Stimulated activated CD8-positive, alpha-beta memory T cell treated with anti-CD3 and anti-CD28 coated beads, Interleukin-15, amount 100 ng/mL, for 1 hour (primary cell): ENCODE data around the gene TNFRSF25.
A peak's percentile ranks its signal among the peaks of the same experiment; 100 is the strongest.
"Not testable (repeated sequence)": the region's sequence is repeated elsewhere in the genome, so short reads cannot be mapped to it uniquely, and the experiment has no call there.

ENCODE experiments used
- DNase-seq: peaks from one replicate; pipeline ENCODE4 v3.0.0-alpha.2; 2020; ENCODE audit warnings: low read depth

The TNFRSF25 gene

GRCh38 chr1:6453895-6454855 is 11.8 kb downstream of the TNFRSF25 start:
- not testable (repeated sequence) for DNase-seq

DNA sequence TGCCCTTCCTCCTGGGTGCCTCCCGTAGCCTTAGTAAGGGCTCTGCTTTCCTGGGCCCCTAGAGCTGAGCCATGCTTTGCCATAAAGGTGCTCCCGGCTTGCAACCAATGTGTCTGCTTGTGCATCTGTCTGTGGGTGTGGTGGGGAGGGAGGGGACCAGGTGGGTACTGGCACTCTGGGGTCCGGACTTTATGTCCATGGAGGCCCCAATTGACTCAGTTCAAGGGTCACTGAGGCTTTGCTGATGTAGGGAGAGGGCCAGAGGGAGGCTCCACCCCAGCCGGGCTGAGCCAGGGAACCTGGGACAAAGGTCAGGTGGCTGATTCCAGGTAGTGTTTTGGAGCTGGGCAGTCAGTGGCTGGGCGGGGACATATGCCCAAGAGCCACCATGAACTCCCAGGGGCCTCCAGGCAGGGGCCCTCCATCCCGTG is 15.0 kb downstream of the TNFRSF25 start:
- DNase-seq = no peak

GRCh38 chr1:6450486-6450885 is 15.5 kb downstream of the TNFRSF25 start:
- DNase-seq = not testable (repeated sequence)

DNA sequence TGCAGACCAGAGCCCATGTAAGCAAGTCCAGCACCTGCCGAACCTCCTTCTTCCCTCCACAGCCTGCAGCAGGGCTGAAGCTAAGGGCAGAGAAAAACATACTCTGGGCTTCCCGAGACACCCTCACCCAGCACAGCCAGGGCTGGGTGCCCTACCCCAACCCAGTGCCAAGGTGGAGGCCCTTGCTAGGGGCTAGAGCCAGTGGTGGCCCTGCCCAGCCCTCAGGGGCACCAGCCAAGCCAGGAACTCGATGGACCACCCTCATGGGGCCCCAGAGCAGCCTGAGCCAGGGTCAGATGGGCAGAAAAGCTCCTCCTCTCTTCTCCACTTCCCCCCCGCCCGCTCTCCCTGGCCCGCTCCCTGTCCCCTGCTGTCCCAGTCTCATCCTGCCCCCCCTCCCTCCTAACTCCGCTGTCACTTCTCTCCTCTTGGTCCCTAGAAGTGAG is 15.9 kb downstream of the TNFRSF25 start:
- no peak for DNase-seq

- DNase-seq = no peak
These were observed 17.0 kb downstream of the TNFRSF25 start for GRCh38 chr1:6448749-6449631.

DNA sequence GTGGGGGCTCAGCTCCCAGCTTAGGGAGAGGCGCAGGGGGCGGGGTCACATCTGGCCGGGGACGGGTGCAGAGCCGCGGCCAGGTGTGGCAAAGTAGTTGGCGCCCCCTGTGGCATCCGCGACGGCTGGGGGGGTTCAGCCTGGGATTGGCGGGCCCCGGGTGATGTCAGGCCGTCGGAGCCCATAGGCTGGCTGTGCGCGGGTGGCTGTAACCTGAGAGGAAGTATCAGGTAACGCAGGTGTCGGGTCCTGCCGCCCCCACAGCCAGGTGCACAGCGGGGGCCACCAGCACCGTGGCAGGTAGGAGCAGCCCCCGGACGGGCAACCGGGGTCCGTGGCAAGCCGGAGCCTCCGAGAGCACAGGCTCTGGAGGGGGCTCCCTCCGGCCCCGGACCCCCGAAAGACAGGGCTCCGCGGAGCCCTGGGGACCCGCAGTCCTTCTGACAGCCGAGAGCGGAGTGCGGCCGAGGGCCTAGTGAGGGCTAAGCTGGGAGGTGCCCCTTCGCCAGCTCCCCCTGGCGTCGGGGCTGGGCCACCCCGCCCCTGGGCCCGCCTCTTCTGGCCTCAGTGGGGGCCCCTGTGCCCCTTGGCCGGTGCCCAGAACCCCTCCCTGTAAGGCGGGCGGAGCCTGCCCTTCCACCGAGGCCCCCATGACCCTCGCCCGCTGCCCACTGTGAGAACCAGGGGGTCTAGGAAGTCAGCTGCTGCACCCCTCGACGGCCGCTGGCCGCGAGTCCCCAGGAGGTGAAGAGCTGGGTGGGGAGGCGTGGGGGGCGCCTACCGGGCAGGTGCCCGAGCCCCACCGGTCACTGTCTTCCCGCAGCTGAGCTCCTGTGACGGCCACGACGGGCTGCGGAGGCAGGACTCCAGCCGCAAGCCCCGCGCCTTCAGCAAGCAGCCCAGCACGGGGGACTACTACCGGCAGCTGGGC is 17.9 kb downstream of the TNFRSF25 start:
- no peak for DNase-seq

DNA sequence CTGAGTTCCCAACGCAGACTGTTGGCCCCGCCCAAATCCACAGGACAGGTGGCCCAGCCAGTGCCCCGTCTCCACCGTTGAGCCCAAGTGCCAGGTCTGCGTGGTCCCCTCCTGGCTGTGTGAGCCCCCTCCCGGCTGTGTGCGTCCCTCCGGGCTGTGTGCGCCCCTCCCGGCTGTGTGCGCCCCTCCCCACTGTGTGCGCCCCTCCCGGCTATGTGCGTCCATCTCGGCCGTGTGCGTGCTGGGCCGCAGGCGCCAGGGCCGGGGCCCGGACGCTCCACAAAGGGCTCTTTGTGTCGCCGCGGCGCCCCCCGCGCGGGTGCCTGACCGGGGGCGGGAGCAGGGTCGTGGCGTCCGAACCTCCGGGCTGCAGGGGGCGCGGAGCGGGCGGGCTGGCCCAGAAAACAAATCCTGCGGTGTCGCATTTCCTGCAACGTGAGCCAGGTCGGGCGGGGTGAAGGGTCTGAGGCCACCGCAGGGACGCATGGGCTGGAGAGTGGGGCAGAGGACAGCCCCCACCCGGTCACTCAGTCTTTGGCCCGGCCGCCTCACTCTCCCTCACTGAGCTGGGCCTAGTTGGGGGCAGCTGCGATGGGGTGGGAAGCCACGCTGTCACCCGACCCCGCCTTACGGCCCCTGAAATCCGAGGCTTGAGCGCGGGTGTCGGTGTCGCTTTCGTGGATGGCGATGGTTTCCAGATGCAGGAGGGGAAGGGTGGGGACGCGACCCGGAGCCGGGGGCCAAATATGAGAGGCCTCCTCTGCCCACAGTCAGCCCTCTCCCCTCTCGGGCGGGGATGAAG is 18.8 kb downstream of the TNFRSF25 start:
- DNase-seq = no peak

DNA sequence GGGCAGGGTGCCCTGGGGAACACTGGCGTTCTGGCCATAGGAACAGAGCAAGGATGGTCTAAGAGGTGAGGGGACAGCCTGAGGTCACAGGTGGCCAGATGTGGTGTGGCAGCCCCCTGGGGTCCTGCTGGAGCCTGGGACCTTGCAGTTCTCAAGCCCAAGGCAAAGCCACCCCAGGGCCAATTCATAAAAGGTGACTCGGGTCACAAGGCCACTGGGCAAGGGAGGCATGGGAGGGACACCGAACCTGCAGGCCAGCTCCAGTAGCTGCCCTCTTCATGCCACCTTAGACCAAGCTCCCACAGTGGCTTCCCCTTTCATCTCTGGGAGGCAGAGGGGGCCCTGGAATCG is 19.3 kb downstream of the TNFRSF25 start:
- DNase-seq = no peak

DNA sequence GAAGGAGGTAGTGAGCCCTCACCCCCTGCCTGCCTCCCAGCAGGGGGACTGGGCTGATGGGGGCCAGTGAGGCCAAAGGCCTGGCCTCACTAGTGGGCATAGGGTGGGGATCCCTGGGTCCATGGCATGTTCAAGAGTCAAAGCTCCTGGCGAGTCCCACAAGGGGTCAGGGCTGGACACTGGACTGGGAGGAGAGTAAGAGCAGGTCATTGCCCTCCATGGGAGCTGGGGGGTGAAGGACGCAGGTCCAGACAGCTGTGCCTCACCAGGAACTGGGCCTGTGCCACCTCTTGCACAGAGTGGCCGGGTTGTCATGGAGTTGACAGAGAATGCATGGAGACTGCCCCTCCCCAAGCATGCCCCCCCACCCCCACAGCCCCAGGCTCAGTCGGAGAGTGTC is 20.0 kb downstream of the TNFRSF25 start:
- not testable (repeated sequence) for DNase-seq

DNA sequence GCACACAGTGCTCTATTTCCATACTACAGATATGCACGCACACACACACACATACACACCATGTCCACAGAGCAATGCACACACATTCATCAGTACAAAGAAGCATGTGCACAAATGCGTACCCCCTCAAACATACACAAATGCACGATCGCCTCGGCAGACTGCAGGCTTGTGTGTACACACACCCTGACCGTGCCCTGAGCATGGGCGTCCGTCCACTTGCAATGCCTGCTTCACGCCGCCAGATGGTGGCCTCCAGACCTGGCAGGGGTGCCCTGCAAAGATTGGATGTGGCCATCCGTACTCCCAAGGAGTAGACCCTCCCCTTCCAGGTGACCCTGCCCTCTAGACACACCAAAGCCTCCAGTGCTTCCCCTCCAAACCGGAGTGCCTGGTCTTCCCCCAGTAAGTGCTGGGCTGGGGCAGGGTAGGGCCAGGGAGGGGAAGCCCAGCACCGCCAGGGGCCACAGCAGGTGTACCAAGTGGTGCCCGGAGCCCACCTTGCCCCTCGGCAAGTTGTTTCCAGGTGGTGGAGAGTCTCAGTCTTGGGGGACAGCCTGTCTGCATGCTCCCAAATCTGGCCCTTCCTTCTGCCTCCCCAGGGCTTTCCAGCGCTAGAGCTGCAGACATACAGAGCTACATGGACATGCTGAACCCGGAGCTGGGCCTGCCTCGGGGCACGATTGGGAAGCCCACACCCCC is 20.8 kb downstream of the TNFRSF25 start:
- DNase-seq = no peak

DNA sequence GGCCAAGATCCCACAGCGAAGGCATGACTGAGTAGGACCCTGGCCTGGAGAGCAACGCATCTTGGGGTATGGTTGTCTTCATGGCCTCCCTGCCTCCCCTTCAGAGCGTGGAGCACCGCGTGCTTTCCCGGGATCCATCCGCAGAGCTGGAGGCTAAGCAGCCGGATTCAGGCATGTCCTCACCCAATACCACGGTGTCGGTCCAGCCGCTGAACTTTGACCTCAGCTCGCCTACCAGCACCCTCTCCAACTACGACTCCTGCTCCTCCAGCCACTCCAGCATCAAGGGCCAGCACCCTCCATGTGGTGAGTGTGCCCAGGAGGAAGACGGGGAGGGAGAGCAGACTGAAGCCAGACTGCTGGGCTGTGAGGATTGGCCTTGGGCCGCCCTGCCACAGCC is 21.6 kb downstream of the TNFRSF25 start:
- DNase-seq = no peak

DNA sequence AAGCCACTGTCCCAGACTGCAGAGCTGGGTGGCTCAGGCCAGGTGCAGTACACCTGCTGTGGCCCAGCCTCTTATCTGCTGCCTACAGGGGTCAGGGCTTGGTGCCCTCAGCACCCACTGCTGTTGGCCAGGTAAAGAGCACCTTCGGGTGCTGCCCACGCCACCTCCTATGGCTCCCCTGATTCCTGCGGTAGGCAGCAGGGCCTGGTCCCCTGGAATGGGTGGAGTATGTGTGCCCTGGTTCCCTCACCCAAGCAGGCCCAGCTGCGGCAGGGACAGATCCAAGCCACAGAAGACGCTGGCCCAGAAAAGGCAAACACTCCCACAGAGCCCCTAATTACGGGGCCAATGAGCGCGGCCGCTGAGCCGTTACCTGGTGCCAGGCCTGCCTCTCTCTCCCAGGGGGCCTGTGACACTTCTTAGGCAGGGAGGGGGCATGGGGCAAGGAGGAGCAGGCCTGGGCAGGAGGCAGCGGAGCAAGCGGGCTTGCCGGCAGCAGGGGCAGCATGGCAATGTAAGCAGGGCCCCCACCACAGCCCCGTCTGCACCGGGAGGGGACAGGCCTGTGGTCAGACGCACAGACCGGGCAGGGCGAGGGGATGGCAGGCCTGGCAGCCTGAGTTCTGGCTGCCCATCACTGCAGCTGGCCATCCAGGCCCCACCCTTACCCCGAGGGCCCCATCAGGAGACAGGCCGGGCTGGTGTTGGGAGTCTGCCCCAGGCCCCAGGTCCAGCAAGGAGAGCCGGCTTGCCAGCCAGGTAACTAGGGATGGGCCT is 22.4 kb downstream of the TNFRSF25 start:
- no peak for DNase-seq

GRCh38 chr1:6441586-6441985 is 24.4 kb downstream of the TNFRSF25 start:
- DNase-seq = no peak

- DNase-seq = peak; percentile 34
These were observed 25.5 kb downstream of the TNFRSF25 start for GRCh38 chr1:6440198-6441126.

GRCh38 chr1:6438047-6438525 is 27.9 kb downstream of the TNFRSF25 start:
- DNase-seq = peak; percentile 51

DNA sequence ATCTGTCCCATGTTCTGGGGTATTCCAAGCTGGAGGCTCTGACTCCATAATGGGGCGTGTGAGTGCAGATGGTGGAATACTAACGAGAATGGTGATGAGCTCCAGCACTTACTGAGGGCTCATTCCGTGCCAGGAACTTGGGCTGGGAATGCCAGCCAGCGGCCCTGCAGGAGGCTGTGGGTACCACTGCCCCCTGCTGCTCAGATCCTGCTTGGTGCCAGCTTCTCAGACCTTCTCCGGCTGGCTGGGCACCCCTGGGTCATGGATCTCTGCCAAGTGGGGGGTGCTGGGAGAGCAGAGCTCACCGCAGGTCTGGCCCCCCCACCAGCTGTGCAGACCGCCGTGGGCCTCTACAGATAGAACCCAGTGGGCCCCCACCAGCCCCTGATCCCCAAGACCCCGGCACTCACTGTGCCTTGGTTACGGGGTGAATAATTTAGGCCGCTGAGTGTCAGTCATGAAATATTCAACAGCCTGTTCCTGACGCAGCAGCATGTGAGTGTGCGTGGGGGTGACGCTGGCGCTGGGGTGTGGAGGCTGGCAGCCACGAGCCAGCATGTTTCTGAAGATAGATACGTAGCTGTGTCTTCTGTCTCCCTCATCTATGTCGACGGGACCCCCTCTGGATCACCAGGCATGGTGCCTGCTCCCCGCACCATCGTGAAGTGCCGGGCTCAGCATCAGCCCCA is 28.8 kb downstream of the TNFRSF25 start:
- DNase-seq = not testable (repeated sequence)

DNA sequence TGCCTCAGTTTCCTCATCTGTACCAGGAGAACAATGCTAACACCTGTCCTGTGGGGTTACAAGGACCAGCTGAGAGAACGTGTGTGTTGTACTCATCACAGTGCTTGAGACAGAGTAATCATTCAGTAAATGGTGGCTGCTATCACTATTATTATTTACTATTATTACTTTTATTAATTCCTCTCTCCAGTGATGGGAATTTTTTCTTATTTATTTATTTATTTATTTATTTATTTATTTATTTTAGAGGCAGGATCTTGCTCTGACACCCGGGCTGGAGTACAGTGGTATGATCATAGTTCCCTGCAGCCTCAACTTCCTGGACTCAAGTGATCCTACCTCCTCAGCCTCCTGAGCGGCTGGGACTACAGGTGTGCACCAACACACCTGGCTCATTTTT is 29.7 kb downstream of the TNFRSF25 start:
- DNase-seq = not testable (repeated sequence)
